ENCODE data around the gene SUMF1. TPM values are rescaled to one million over a fixed set of nuclear protein-coding genes. Genes with fewer than 3 reads are reported as not detected.

SUMF1 gene
- total RNA-seq, 1 donor from 2014 or later: 44.5 TPM

DNA sequence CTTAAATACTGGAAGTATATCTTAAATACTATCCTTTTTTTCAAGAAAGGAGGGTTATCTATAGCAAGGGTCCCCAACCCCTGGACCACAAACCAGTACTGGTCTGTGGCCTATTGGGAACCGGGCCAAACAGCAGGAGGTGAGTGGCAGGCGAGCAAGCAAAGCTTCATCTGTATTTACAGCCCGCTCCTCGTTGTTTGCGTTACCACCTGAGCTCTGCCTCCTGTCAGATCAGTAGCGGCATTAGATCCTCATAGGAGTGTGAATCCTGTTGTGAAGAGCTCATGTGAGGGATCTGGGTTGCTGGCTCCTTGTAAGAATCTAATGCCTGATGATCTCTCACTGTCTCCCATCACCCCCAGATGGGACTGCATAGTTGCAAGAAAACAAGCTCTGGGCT lies 26.1 kb downstream of the SUMF1 start:
- TF ChIP-seq, protein P1, sequence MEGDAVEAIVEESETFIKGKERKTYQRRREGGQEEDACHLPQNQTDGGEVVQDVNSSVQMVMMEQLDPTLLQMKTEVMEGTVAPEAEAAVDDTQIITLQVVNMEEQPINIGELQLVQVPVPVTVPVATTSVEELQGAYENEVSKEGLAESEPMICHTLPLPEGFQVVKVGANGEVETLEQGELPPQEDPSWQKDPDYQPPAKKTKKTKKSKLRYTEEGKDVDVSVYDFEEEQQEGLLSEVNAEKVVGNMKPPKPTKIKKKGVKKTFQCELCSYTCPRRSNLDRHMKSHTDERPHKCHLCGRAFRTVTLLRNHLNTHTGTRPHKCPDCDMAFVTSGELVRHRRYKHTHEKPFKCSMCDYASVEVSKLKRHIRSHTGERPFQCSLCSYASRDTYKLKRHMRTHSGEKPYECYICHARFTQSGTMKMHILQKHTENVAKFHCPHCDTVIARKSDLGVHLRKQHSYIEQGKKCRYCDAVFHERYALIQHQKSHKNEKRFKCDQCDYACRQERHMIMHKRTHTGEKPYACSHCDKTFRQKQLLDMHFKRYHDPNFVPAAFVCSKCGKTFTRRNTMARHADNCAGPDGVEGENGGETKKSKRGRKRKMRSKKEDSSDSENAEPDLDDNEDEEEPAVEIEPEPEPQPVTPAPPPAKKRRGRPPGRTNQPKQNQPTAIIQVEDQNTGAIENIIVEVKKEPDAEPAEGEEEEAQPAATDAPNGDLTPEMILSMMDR (conservative IDR thresholded peaks at IDR 0.05; ENCODE audit: low read depth, low read length): no peak

DNA sequence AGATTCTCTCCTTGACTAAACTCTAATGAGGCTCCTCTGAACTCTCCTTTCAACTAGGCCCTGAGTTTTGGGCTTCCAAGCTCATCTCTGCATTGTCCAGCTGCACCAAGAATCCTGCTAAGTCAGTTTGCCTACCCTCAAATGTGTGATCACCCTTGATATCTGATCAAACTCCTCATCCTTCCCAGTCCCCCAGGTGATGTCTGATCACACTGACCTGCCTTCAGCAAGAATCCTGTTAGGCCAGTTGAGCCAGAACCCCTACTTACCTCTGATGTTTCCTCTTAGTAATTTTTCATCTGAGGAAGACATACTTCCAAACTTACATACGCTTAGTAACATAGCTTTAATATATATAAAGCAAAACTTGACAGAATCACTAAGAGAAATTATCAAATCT lies 28.8 kb downstream of the SUMF1 start:
- TF ChIP-seq, protein P1 (conservative IDR thresholded peaks at IDR 0.05; ENCODE audit: low read depth, low read length): no peak
- H3K4me3 ChIP-seq (ENCODE audit: low read depth, low read length): no peak overlapping the region
- DNase-seq (ENCODE audit: low read depth): no peak

More for the DNA sequence above, 26.1 kb downstream of the SUMF1 start:
- no peak for DNase-seq (ENCODE audit: low read depth)
- no peak overlapping the region for H3K4me3 ChIP-seq (ENCODE audit: low read depth, low read length)

DNA sequence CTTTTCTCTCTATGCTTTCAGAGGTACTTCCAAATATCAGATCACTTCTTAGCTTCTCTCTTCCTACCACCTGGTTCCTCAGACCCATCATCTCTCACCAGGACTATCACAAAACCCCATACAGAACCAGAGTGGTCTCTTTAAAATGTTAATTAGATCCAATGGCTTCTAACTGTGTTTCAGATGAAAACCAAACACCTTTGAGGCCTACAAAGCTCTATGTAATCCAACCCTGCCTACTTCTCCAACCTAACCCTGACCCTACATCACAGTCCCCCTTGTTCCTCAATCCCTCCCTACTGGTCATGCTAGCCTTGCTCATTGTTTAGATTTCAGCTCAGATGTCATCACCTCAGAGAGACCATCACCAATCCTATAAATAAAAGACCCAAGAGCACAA lies 34.8 kb downstream of the SUMF1 start:
- TF ChIP-seq, protein P1 (conservative IDR thresholded peaks at IDR 0.05; ENCODE audit: low read depth, low read length): no peak
- no peak for DNase-seq (ENCODE audit: low read depth)
- H3K4me3 ChIP-seq (ENCODE audit: low read depth, low read length): no peak overlapping the region

DNA sequence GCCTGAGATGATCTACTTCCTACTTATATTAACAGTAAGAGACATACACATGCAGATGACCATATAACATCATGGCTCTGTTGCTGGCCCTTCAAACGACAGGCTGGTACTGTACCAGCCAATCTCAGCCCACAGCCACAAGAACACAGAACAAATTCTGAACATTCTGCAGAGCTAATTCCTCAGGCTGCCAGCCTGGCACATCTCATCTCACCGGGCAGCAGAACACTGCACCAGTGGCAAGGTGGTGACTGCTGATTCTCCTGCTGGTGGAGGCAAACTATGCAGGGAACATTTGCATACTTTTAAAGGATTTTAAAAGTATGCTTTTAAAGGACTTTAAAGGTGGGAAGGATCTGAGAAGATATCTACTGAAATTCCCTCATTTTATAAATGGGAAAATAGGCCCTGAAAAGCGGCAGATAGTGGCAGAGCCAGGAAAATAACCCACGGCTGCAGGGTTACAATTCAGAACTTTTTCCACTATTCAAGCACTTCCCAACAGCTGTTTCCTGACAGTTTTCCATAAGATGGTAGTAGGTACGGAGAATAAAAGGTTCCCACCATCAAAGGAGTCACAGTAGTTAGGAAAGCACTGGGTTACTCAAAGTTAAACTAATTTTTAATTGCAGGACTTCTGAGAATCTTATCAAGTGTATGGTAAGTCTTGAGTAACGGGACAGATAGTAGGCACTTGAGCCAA lies 37.3 kb downstream of the SUMF1 start:
- H3K4me3 ChIP-seq (ENCODE audit: low read depth, low read length): no peak overlapping the region
- TF ChIP-seq, protein P1 (conservative IDR thresholded peaks at IDR 0.05; ENCODE audit: low read depth, low read length): no peak
- no peak for DNase-seq (ENCODE audit: low read depth)

DNA sequence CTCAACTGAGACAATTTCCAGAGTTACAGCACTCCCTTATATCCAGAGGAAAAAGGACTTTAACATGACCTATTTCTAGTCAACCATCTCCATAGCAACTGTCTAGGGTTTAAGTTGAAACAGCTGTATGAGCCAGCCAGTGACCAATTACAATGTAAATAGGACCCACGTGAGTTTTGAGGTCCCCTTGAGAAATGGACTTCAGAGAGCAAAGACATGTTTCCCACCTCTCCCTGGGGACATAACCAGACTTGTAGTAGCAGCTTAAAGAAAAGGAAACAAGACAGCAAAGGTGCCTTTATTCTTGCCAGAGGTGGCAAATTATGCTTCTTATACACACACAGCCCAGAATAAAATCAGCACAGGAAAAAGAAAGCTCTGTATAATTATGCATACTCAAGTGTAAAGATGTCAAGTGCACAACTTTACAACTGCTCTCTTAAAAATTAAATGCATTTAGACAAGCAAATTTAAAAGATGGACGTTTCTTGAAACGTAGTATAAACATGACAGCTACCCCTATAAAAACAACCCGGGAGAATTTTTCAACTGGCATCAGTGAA lies 40.2 kb downstream of the SUMF1 start:
- DNase-seq (ENCODE audit: low read depth): no peak
- TF ChIP-seq, protein P1 (conservative IDR thresholded peaks at IDR 0.05; ENCODE audit: low read depth, low read length): no peak

DNA sequence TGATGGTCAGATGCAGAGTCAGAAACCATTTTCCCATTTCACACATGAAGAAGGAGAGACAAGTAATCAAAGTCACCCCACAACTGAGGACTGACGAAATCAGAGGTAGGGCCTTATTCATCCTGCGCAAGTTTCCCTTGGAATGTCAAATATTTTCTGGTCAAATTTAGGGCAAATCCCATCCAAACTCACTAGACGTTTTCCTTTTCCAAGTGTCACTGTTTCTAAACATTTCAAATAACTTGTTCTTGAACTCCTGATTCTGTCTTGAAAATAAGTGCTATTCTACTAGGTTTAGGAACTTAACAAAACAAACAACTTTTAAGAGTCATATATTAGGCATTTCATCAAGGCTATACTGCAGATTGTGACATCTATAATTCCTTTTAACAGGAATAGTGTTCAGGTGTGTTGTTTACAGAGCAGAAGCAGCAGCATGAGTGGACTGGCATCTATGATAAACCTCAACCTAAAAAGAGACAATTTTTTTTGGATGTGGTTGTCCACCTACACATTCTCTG lies 40.7 kb downstream of the SUMF1 start:
- TF ChIP-seq, protein P1 (conservative IDR thresholded peaks at IDR 0.05; ENCODE audit: low read depth, low read length): no peak
- H3K4me3 ChIP-seq (ENCODE audit: low read depth, low read length): no peak overlapping the region
- DNase-seq (ENCODE audit: low read depth): no peak

More for the DNA sequence above, 40.2 kb downstream of the SUMF1 start:
- H3K4me3 ChIP-seq (ENCODE audit: low read depth, low read length): no peak overlapping the region

All from epithelial cell of proximal tubule (primary cell).